ENCODE results near the gene CYP2R1. TPM values are rescaled to one million over a fixed set of nuclear protein-coding genes. Genes with fewer than 3 reads are reported as not detected.
"Not testable (repeated sequence)": the region's sequence is repeated elsewhere in the genome, so short reads cannot be mapped to it uniquely, and the experiment has no call there.

CYP2R1 gene
- total RNA-seq, 4 donors from 2014 or later = 26.1 to 54.2 (median 44.6) TPM

DNA sequence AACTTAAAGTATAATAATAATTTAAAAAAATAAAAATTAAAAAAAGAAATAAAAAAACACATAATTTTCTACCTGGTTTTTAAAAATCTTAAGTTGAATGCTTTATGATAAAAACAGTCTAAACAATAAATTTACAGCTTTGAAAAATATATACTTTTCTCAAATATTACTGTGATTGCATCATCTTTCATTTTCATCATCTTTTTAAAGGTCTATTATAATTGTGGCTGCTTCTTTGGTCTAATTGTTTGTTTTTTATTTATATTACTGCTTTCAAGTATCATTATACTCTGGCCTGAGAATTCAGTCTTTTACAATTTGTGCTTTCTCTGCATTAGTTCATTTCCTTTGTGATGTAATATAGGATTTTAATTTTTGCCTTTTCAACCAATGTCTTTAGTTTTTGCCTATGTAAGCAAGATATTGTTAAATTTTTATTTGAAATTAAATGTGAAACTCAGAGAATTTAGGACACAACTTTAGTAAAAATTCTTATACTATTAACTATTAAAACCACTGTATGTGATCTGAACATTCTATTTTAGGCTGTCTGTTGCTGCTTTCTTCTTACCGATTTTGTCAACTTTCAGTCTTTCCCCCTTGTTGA is 7.3 kb downstream of the CYP2R1 start:
- H3K27me3 ChIP-seq = no peaks in the 10 kb centered on the region
- no peak overlapping the region for H3K4me3 ChIP-seq
- WGBS, 2 donors (ENCODE audit: low coverage in 1 of 2) = 91 to 92% methylated on average over 1 of the region's 1 CpG
- TF ChIP-seq EP300 (IDR thresholded peaks at IDR 0.05; ENCODE audit: low read depth) (no peak), POLR2AphosphoS5 (IDR thresholded peaks at IDR 0.05) (no peak), POLR2A (IDR thresholded peaks at IDR 0.05) (no peak)
- TF ChIP-seq, protein P1, sequence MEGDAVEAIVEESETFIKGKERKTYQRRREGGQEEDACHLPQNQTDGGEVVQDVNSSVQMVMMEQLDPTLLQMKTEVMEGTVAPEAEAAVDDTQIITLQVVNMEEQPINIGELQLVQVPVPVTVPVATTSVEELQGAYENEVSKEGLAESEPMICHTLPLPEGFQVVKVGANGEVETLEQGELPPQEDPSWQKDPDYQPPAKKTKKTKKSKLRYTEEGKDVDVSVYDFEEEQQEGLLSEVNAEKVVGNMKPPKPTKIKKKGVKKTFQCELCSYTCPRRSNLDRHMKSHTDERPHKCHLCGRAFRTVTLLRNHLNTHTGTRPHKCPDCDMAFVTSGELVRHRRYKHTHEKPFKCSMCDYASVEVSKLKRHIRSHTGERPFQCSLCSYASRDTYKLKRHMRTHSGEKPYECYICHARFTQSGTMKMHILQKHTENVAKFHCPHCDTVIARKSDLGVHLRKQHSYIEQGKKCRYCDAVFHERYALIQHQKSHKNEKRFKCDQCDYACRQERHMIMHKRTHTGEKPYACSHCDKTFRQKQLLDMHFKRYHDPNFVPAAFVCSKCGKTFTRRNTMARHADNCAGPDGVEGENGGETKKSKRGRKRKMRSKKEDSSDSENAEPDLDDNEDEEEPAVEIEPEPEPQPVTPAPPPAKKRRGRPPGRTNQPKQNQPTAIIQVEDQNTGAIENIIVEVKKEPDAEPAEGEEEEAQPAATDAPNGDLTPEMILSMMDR (IDR thresholded peaks at IDR 0.05) = no peak
- H3K36me3 ChIP-seq = no peaks in the 10 kb centered on the region
- intact Hi-C loops (cut with DNase I; ENCODE audit: low total_unique reads) = no loop called here
- in situ Hi-C loops (cut with MboI; ENCODE audit: low pct_ligation_motif_present in 1 of 4, low pct_unique_long_range_greater_than_20kb in 1 of 4, low sequenced_read_pairs in 3 of 4) = loop anchor here in 2 of 4 donors (25.0 kb wide), 2 partner anchors 247 to 372 kb away; partner anchors contain the start of genes PDE3B (in 1 of the 2) and PSMA1 (in 1 of the 2)
- peaks cover 0 to 46% (median 15%) of the 10 kb centered on the region in 4 donors for H3K4me1 ChIP-seq
- H3K9me3 ChIP-seq = no peaks in the 10 kb centered on the region
- H3K27ac ChIP-seq = no peak overlapping the region
- DNase-seq = no peak

DNA sequence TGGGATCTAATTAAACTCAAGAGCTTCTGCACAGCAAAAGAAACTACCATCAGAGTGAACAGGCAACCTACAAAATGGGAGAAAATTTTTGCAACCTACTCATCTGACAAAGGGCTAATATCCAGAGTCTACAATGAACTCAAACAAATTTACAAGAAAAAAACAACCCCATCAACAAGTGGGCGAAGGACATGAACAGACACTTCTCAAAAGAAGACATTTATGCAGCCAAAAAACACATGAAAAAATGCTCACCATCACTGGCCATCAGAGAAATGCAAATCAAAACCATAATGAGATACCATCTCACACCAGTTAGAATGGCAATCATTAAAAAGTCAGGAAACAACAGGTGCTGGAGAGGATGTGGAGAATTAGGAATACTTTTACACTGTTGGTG is 8.3 kb downstream of the CYP2R1 start:
- 100% methylated on average over 1 of the region's 1 CpG; no CpG with 5 or more reads in 1 of the 2 donors for WGBS, 2 donors (ENCODE audit: low coverage in 1 of 2)
- H3K9me3 ChIP-seq; H3K36me3 ChIP-seq; DNase-seq; intact Hi-C loops (cut with DNase I; ENCODE audit: low total_unique reads); H3K4me3 ChIP-seq; H3K27ac ChIP-seq; H3K27me3 ChIP-seq: not testable (repeated sequence)
- in situ Hi-C loops (cut with MboI; ENCODE audit: low pct_ligation_motif_present in 1 of 4, low pct_unique_long_range_greater_than_20kb in 1 of 4, low sequenced_read_pairs in 3 of 4) = loop anchor here in 2 of 4 donors (25.0 kb wide), 2 partner anchors 246 to 371 kb away; partner anchors contain the start of genes PDE3B (in 1 of the 2) and PSMA1 (in 1 of the 2)
- peaks cover 0 to 35% (median 15%) of the 10 kb centered on the region in 4 donors for H3K4me1 ChIP-seq

DNA sequence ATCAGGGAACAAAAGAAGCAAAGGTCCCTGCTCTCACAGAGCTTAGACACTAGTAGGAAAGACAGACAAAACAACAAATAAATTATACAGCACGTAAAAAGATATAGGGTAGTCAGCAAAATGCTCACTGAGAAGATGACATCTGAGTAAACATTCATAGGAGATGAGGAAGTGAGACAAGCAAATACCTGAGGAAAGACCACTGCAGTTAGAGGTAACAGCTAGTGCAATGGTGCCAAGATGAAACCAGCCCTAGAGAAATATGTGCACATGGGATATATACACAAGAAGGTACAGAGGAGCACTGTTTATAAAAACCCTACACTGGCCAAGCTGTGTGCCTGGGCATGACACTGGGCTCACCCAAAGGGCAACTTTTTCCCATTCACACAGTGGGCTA is 9.8 kb downstream of the CYP2R1 start:
- peaks cover 0 to 12% (median 4%) of the 10 kb centered on the region in 4 donors for H3K36me3 ChIP-seq
- intact Hi-C loops (cut with DNase I; ENCODE audit: low total_unique reads) (no loop called here), in situ Hi-C loops (cut with MboI; ENCODE audit: low pct_ligation_motif_present in 1 of 4, low pct_unique_long_range_greater_than_20kb in 1 of 4, low sequenced_read_pairs in 3 of 4) (loop anchor here in 2 of 4 donors (25.0 kb wide), 2 partner anchors 245 to 370 kb away; partner anchors contain the start of genes PDE3B (in 1 of the 2) and PSMA1 (in 1 of the 2))
- no peak overlapping the region for H3K27ac ChIP-seq
- no peak for DNase-seq
- WGBS, 2 donors (ENCODE audit: low coverage in 1 of 2) = 83 to 90% methylated on average over 1 of the region's 1 CpG
- H3K4me3 ChIP-seq = no peak overlapping the region
- H3K4me1 ChIP-seq = peaks cover 0 to 23% (median 12%) of the 10 kb centered on the region in 4 donors
- no peaks in the 10 kb centered on the region for H3K27me3 ChIP-seq
- TF ChIP-seq, protein P1 (IDR thresholded peaks at IDR 0.05) = no peak
- TF ChIP-seq POLR2AphosphoS5 (IDR thresholded peaks at IDR 0.05) (no peak), POLR2A (IDR thresholded peaks at IDR 0.05) (no peak), EP300 (IDR thresholded peaks at IDR 0.05; ENCODE audit: low read depth) (no peak)
- H3K9me3 ChIP-seq = no peaks in the 10 kb centered on the region

DNA sequence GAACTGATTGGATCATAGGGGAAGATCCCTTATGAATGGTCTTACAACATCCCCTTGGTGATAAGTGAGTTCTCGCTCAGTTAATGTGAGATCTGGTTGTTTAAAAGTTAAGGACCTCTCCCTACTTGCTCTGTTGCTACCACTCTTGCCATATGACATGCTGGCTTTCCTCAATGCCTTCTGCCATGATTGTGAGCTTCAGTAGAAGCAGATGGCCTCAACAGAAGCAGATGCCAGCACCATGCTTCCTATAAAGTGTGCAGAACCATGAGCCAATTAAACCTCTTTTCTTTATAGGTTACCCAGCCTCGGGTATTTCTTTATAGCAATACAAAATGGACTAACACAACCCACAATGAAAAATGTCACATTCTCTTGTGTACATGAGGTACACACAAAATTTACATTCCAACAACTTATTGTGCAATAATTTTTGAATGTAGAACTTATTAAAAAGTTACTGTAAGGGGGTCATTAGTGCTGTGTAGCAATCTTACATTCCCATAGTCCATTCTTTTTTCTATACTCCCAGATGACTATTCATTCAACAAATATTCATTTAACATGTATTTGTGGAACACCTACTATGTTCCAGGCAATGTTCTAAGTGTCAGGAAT is 10.3 kb downstream of the CYP2R1 start:
- no peak for DNase-seq
- Histone ChIP-seq H3K27me3 (no peaks in the 10 kb centered on the region), H3K36me3 (peaks cover 0 to 12% (median 6%) of the 10 kb centered on the region in 4 donors), H3K27ac (no peak overlapping the region), H3K4me3 (no peak overlapping the region), H3K9me3 (no peaks in the 10 kb centered on the region), H3K4me1 (peaks cover 0 to 17% (median 7%) of the 10 kb centered on the region in 4 donors)
- in situ Hi-C loops (cut with MboI; ENCODE audit: low pct_ligation_motif_present in 1 of 4, low pct_unique_long_range_greater_than_20kb in 1 of 4, low sequenced_read_pairs in 3 of 4) = loop anchor here in 2 of 4 donors (25.0 kb wide), 2 partner anchors 244 to 369 kb away; partner anchors contain the start of genes PDE3B (in 1 of the 2) and PSMA1 (in 1 of the 2)
- intact Hi-C loops (cut with DNase I; ENCODE audit: low total_unique reads) = no loop called here
- 75 to 82% methylated on average over 1 to 2 of the region's 2 CpGs for WGBS, 2 donors (ENCODE audit: low coverage in 1 of 2)
- no peak for TF ChIP-seq POLR2AphosphoS5 (IDR thresholded peaks at IDR 0.05)
- TF ChIP-seq EP300 (IDR thresholded peaks at IDR 0.05; ENCODE audit: low read depth) = no peak
- TF ChIP-seq POLR2A (IDR thresholded peaks at IDR 0.05) = no peak
- TF ChIP-seq, protein P1 (IDR thresholded peaks at IDR 0.05) = no peak

Data from transverse colon (tissue), 4 donors.